Neuron (in vitro differentiated cells): ENCODE results near the gene ZNF460.
"Not testable (repeated sequence)": the region's sequence is repeated elsewhere in the genome, so short reads cannot be mapped to it uniquely, and the experiment has no call there.

Experiments used
- H2AFZ ChIP-seq: one replicate; pipeline ENCODE4 v1.6.1; 2013; ENCODE audit warnings: low read depth, mild to moderate bottlenecking, inconsistent platforms, low read length, moderate library complexity
- H3K27me3 ChIP-seq: one replicate; pipeline ENCODE4 v1.6.1; 2013; ENCODE audit warnings: low read length; ENCODE audit not compliant: insufficient read depth
- H3K36me3 ChIP-seq: one replicate; pipeline ENCODE4 v1.6.1; 2013; ENCODE audit warnings: low read length; ENCODE audit not compliant: insufficient read depth
- H3K4me1 ChIP-seq: one replicate; pipeline ENCODE4 v1.6.1; 2013; ENCODE audit warnings: low read length; ENCODE audit not compliant: insufficient read depth
- H3K4me3 ChIP-seq: 2 replicates; pipeline ENCODE4 v1.5.1; 2013; ENCODE audit warnings: mild to moderate bottlenecking, low read length, moderate library complexity
- H3K9me3 ChIP-seq: one replicate; pipeline ENCODE4 v1.6.1; 2013; ENCODE audit warnings: low read length

ZNF460 gene

DNA sequence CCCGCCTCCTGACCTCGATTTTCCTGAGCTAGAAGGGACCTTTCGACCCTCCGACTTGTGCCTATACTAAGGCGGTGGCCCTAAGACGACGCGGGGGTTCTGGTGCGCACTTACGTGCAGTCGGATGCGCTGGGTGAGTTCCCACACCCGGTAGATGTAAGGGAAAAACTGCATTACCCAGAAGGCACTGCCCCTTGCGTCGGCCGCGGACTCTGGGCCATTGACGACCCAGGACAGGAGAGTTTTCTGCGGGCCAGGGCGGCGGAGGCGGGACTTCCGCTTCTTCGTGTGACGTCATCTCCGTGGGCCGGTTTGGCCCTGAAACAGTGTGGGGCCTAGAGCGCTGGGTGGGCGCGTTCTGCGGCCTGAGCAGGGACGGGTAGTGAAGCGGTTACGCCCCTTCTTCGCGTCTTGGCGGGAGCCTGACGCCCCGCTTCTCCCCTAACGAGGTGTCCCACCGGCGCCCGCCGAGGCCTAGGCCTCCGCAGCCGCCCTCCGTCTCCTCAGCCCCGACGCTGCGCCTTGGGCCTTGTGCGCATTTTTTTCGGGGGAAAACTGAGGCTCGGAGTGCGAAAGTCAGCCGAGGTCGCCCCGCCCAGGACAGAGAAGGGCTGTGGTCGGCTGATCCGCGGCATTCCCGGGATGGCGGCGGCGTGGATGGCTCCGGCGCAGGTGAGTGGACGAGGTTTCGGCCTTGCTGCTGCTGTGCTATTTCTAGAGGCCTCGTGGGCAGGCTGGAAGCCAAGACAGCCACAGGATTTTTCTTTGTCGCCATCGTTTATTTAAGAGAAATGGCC lies at the start of gene ZNF460:
Gene ZNF460, plus strand, starts transcription at position 321 of the 797 bp plus-strand sequence. Its CDS starts 322 bp downstream, at position 643.
- no peaks in the 10 kb centered on the region for H3K9me3 ChIP-seq
- peaks cover 31% of the 10 kb centered on the region for H3K36me3 ChIP-seq
- no peaks in the 10 kb centered on the region for H3K27me3 ChIP-seq
- H3K4me1 ChIP-seq = peaks cover 18% of the 10 kb centered on the region
- peak within 1 kb of the TSS; percentile 63 for H3K4me3 ChIP-seq
- peak within 1 kb of the TSS; percentile 58 for H2AFZ ChIP-seq

DNA sequence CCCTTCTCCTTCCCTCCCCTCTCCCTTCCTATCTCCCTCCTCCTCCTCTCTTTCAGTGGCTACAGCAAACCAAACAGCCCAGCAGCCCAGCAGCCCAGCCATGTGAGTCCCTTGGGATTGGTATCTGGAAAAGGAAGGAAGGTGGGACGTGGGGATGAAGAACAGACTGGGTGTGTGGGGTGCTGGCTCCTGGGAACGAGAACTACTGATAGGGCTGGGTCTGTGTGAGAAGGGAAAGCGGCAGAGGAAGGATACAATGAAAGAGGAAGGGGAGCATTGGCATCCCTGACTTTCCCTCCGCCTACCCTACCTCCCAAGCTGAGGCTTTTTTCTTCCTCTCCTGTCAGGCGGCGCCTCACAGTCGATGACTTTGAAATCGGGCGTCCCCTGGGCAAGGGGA lies 48.6 kb upstream of the ZNF460 start:
- no peak overlapping the region for H3K4me3 ChIP-seq
- H3K4me1 ChIP-seq = no peaks in the 10 kb centered on the region
- no peaks in the 10 kb centered on the region for H3K36me3 ChIP-seq
- no peaks in the 10 kb centered on the region for H3K27me3 ChIP-seq
- no peak overlapping the region for H2AFZ ChIP-seq
- H3K9me3 ChIP-seq = no peaks in the 10 kb centered on the region

GRCh38 chr19:57233207-57233606 lies 47.1 kb upstream of the ZNF460 start:
- no peaks in the 10 kb centered on the region for H3K9me3 ChIP-seq
- H3K4me1 ChIP-seq = no peaks in the 10 kb centered on the region
- no peaks in the 10 kb centered on the region for H3K36me3 ChIP-seq
- H2AFZ ChIP-seq = no peak overlapping the region
- H3K4me3 ChIP-seq = no peak overlapping the region
- H3K27me3 ChIP-seq = no peaks in the 10 kb centered on the region

GRCh38 chr19:57239982-57240310 lies 40.3 kb upstream of the ZNF460 start:
- H3K4me1 ChIP-seq = peaks cover 14% of the 10 kb centered on the region
- H2AFZ ChIP-seq = peak overlapping the region; percentile 73
- peaks cover 8% of the 10 kb centered on the region for H3K36me3 ChIP-seq
- peak overlapping the region; percentile 85 for H3K4me3 ChIP-seq
- no peaks in the 10 kb centered on the region for H3K27me3 ChIP-seq
- no peaks in the 10 kb centered on the region for H3K9me3 ChIP-seq

- peaks cover 14% of the 10 kb centered on the region for H3K4me1 ChIP-seq
- peak within 1 kb of the TSS; percentile 85 for H3K4me3 ChIP-seq
- H2AFZ ChIP-seq = peak within 1 kb of the TSS; percentile 73
- H3K27me3 ChIP-seq = no peaks in the 10 kb centered on the region
- H3K9me3 ChIP-seq = no peaks in the 10 kb centered on the region
- H3K36me3 ChIP-seq = peaks cover 11% of the 10 kb centered on the region
Measured at GRCh38 chr19:57240311-57241090, 39.8 kb upstream of the ZNF460 start, which contains the start of gene ZNF805. ZNF805 (plus strand) TSS chr19:57240632; CDS start chr19:57240892, 260 bp downstream.

- Histone ChIP-seq H3K4me1 (peaks cover 14% of the 10 kb centered on the region), H3K4me3 (peak overlapping the region; percentile 85), H2AFZ (peak overlapping the region; percentile 73), H3K27me3 (no peaks in the 10 kb centered on the region), H3K9me3 (no peaks in the 10 kb centered on the region), H3K36me3 (peaks cover 16% of the 10 kb centered on the region)
Measured at GRCh38 chr19:57241176-57241575, 39.1 kb upstream of the ZNF460 start.

DNA sequence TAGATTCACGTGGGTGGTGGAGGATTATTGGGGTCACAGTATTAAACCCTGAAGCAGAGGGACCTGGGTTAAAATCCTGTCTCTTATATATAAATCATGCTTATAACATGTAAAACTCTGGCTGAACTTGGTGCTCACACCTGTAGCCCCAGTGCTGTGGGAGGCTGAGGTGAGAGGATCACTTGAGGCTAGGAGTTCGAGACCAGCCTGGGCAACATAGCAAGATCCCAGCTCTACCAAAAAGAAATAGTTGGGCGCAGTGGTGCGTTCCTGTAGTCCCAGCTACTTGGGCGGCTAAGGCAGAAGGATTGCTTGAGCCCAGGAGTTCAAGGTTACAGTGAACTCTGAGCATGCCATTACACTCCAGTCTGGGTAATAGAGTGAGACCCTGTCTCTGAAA lies 37.5 kb upstream of the ZNF460 start:
- peaks cover 14% of the 10 kb centered on the region for H3K4me1 ChIP-seq
- H3K27me3 ChIP-seq = no peaks in the 10 kb centered on the region
- peaks cover 2% of the 10 kb centered on the region for H3K9me3 ChIP-seq
- no peak overlapping the region for H2AFZ ChIP-seq
- no peak overlapping the region for H3K4me3 ChIP-seq
- peaks cover 27% of the 10 kb centered on the region for H3K36me3 ChIP-seq

DNA sequence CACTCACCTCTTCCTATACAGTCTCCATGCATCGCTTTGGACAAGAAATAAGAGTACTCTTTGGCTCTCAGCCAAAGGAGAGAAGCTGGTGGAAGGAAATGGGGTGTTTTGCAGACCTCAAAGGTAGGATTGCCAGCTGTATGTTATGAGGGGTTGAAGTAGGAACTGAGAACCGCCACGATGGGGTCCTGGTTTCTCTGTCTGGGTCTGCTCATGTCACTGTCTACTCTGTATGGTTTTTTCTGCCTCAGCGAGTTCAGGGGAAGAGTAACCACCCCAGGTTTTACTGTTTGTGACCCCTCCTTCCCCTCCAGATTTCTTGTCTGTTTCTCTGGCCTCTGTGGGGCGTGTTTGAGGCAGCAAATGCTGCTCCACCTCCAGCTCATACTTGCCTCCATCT lies 35.8 kb upstream of the ZNF460 start:
- H3K36me3 ChIP-seq = peaks cover 41% of the 10 kb centered on the region
- H2AFZ ChIP-seq = no peak overlapping the region

DNA sequence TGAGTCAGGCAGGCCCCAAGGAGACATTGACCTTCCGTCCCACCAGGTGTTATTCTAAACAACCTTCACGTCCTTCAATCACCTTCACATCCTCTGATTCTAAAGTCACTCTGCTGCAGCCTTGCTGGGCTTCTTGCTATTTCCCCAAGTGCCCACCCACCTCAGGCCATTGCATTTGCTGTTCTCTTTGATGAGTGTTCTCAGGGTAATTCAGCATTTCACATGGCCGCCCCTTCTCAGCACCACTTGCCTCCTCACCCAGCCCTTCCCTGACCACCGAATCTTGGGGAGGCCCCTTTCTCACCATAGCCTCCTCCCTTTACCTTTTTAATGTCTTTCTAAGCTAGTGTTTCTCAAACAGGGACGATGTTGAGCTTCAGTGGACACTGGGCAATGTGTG lies 35.2 kb upstream of the ZNF460 start:
- Histone ChIP-seq H3K27me3 (no peaks in the 10 kb centered on the region), H3K9me3 (peaks cover 2% of the 10 kb centered on the region), H2AFZ (no peak overlapping the region), H3K4me3 (no peak overlapping the region), H3K4me1 (peaks cover 14% of the 10 kb centered on the region), H3K36me3 (peaks cover 41% of the 10 kb centered on the region)

More for the DNA sequence above, 35.8 kb upstream of the ZNF460 start:
- no peaks in the 10 kb centered on the region for H3K27me3 ChIP-seq
- peaks cover 14% of the 10 kb centered on the region for H3K4me1 ChIP-seq
- H3K9me3 ChIP-seq = peaks cover 2% of the 10 kb centered on the region
- H3K4me3 ChIP-seq = no peak overlapping the region

DNA sequence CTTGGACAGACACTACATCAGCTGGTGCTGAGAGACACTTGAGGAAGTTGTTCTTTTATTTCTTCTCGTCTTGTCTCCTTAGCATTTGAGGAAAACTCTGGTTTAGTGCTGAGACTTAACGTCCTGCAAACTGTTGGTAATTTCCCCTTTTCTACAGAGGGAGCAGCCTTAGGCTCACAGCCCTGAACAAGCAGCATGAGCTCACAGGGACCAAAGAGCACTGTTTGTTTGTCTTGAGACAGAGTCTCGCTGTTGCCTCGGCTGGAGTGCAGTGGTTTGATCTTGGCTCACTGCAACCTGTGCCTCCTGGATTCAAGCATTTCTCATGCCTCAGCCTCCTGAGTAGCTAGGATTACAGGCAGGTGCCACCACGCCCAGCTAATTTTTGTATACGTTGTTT lies 34.3 kb upstream of the ZNF460 start:
- no peak overlapping the region for H2AFZ ChIP-seq
- H3K4me1 ChIP-seq = peaks cover 14% of the 10 kb centered on the region
- H3K27me3 ChIP-seq = no peaks in the 10 kb centered on the region
- peaks cover 2% of the 10 kb centered on the region for H3K9me3 ChIP-seq
- no peak overlapping the region for H3K4me3 ChIP-seq
- peaks cover 47% of the 10 kb centered on the region for H3K36me3 ChIP-seq

- no peaks in the 10 kb centered on the region for H3K27me3 ChIP-seq
- H3K9me3 ChIP-seq = peaks cover 2% of the 10 kb centered on the region
- no peak overlapping the region for H3K4me3 ChIP-seq
- H3K36me3 ChIP-seq = peaks cover 72% of the 10 kb centered on the region
- H2AFZ ChIP-seq = no peak overlapping the region
- no peaks in the 10 kb centered on the region for H3K4me1 ChIP-seq
Measured at GRCh38 chr19:57248646-57249045, 31.6 kb upstream of the ZNF460 start.

GRCh38 chr19:57249329-57249728 lies 31.0 kb upstream of the ZNF460 start:
- no peaks in the 10 kb centered on the region for H3K27me3 ChIP-seq
- H3K4me3 ChIP-seq = no peak overlapping the region
- no peaks in the 10 kb centered on the region for H3K4me1 ChIP-seq
- H3K9me3 ChIP-seq = peaks cover 4% of the 10 kb centered on the region
- H3K36me3 ChIP-seq = peaks cover 76% of the 10 kb centered on the region
- H2AFZ ChIP-seq = no peak overlapping the region

GRCh38 chr19:57253767-57254166 lies 26.5 kb upstream of the ZNF460 start:
- H3K36me3 ChIP-seq = peaks cover 70% of the 10 kb centered on the region
- H3K9me3 ChIP-seq, H2AFZ ChIP-seq, H3K4me1 ChIP-seq, H3K27me3 ChIP-seq, H3K4me3 ChIP-seq: not testable (repeated sequence)
